Placental epithelial cell (primary cell): ENCODE results near the gene LRRC66. TPM values are rescaled to one million over a fixed set of nuclear protein-coding genes. Genes with fewer than 3 reads are reported as not detected.

Source experiments
- small RNA-seq: library from RNA; depleted of rRNA; stranded (forward); fragments of <200 nt; gene quantifications from one replicate; pipeline ENCODE3, GENCODE V24; 2012
- total RNA-seq: library from RNA; depleted of rRNA; stranded (reverse); fragments of >200 nt; gene quantifications from 2 replicates; pipeline ENCODE4 v1.2.3, GENCODE V29; 2012

Gene LRRC66
- under 0.01 TPM in 1 of 2 replicates, not detected in the other for total RNA-seq

DNA sequence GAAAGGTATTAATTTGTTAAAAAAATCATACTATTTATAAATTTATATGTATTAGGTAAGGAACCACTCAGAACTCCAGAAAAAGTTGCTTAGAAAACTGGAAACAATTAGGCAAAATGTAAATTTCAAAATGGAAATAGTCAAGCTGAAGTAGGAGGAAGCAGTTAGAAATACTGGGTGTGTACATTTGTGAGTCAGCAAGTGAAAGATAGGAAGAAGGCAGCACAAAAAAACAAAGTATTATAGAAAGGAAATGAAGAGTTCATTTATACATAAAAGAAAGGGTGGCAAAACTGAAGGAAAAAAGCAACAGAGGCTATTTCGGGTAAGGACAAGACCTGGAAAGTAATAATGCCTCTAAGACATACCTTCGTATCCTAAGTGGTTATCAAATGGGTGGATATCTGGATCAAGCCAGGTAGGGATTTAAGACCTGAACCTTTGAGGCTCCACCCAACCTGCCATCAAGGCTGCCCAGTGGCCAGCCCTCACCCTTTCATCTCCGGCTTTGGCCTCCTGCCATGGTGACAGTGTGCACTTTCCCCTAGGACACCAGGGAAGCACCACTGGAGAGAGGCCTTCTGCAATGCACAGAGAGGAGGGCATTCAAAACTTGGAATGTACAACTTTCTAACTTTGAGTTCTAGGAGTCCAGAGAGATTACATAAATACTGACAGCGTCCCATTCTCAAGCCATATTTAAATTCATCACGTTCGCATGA is at the start of gene LRRC66:
Gene LRRC66, minus strand, starts transcription at position 428 of the 722 bp plus-strand sequence. CDS start 2,750 bp downstream, outside the sequence.

GRCh38 chr4:52051213-52051614 is 31.1 kb upstream of the LRRC66 start, which contains the start of gene SPATA18:
Gene SPATA18, plus strand, starts transcription at chr4:52051304. Its CDS starts 401 bp downstream, at chr4:52051705.

GRCh38 chr4:52038103-52038912 is 18.1 kb upstream of the LRRC66 start, which contains the start of gene SGCB:
Gene SGCB, minus strand, starts transcription at chr4:52038299. Its CDS starts 40 bp downstream, at chr4:52038259.

Small RNA genes within 50 kb of the gene (small RNA-seq; reads per million reads assigned to genes)
- gene AC104784.1, result not detected

Other genes with a start within 250 kb of the LRRC66 start
- 24.2 and 44.4 TPM in 2 replicates for gene DCUN1D4, start 177.2 kb downstream of the LRRC66 start, total RNA-seq
- gene SGCB, start 17.9 kb upstream of the LRRC66 start, total RNA-seq, result 4.7 and 6.7 TPM in 2 replicates
- gene SPATA18, start 30.9 kb upstream of the LRRC66 start, total RNA-seq, result 14.9 and 20.1 TPM in 2 replicates